ENCODE measurements around the gene DYNC1I2.

DNA sequence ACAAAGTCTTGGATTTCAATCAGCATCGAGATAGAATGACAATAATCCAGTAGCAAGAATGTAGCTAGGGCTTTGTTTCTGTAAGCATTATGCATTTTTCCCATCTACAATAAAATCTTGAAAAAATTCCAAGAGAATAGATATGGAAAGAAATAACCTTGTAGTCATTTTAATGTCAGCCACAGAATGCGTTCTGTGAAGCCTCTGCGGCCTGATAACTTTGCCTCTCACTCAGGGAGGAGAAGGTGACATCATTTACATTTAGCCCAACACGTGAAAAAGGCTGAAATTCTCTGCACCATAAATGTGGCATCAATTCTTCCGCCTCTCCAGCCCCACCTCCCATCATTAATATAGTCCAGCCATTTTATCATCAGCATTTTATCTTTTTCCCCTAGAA, 19.1 kb upstream of the DYNC1I2 start:
- TF ChIP-seq CTCF (IDR thresholded peaks at IDR 0.05), result no peak
- TF ChIP-seq POLR2A (IDR thresholded peaks at IDR 0.05), result no peak
- no peak for TF ChIP-seq POLR2AphosphoS5 (IDR thresholded peaks at IDR 0.05)
- TF ChIP-seq EP300 (IDR thresholded peaks at IDR 0.05; ENCODE audit: low read depth), result no peak

Data from transverse colon (tissue), 4 donors.